Stimulated activated CD4-positive, alpha-beta T cell treated with anti-CD3 and anti-CD28 coated beads, Interleukin-15, amount 100 ng/mL, for 1 hour (primary cell): Measurements from ENCODE around the gene FOXP1.

Experiments
- DNase-seq, 2 donors: peaks; one replicate each; pipeline ENCODE4 v3.0.0-alpha.2; 2020; ENCODE audit warnings: low read depth in 1 of 2, low spot score in 1 of 2

Gene FOXP1

GRCh38 chr3:71166339-71167240 lies 416.9 kb downstream of the FOXP1 start:
- DNase-seq = no peak

- no peak for DNase-seq
Observed at GRCh38 chr3:71164881-71165280, 418.6 kb downstream of the FOXP1 start.

DNA sequence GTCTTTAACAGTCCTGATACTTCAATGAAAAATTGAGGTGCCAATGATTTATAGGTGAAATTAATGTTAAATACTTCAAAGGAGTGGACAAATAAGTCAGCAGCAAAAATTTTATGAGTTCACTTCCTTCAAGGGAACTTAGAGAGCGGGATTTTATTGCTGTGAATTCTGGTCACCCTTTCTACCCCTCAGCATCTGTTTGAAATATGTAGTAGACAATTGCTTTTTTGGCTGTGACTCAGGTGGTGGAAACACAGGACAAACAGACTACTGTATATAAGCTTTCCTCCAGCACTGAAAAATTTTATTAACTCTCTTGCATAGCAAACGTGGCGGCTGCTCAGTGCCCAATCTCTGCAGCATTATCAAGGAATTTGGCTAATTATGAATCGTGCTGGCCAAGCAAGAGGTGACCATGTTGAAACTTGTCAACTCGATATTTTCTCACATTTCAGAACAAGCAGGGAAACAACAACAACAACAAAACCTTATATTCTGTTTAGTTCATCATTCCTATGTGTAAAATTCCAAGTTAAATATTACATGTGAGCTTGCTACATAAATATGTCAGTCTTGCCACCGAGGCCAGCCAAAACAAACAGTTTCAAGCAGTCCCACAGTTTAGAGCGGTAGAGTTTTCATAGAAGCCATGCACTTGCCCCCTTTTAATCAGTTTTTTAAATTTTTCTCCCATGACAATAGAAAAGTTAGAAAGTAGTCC lies 420.2 kb downstream of the FOXP1 start:
- DNase-seq = no peak

- DNase-seq = no peak
Observed at GRCh38 chr3:71162221-71162620, 421.3 kb downstream of the FOXP1 start.

- DNase-seq = no peak
Observed at GRCh38 chr3:71160785-71161546, 422.6 kb downstream of the FOXP1 start.

- no peak for DNase-seq
Observed at GRCh38 chr3:71156062-71156665, 427.4 kb downstream of the FOXP1 start.

GRCh38 chr3:71154846-71155245 lies 428.7 kb downstream of the FOXP1 start:
- no peak for DNase-seq

- no peak for DNase-seq
Observed at GRCh38 chr3:71153713-71154112, 429.8 kb downstream of the FOXP1 start.

DNA sequence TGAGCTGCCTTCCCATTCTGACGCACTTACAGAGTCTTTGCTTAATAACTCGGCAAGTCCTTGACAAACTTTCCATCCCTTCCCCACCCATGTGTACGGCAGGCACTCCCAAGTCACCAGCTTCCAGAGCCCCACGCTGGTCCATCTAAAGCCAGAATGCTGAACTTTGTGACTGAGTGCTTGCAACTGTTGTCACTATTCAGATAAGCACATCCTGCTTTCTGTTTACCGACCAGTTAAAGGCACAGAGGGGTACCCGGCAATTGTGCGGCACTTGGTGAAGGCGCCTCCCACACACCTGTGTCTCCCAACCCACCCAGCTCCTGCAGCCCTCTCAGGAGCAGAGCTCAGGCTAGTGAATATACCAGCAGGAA lies 430.6 kb downstream of the FOXP1 start:
- DNase-seq = no peak

- no peak for DNase-seq
Observed at GRCh38 chr3:71152039-71152891, 431.3 kb downstream of the FOXP1 start.

- no peak for DNase-seq
Observed at GRCh38 chr3:71149959-71150954, 433.3 kb downstream of the FOXP1 start.

- DNase-seq = no peak
Observed at GRCh38 chr3:71148455-71149060, 435.0 kb downstream of the FOXP1 start.

- no peak for DNase-seq
Observed at GRCh38 chr3:71146673-71147072, 436.9 kb downstream of the FOXP1 start.

DNA sequence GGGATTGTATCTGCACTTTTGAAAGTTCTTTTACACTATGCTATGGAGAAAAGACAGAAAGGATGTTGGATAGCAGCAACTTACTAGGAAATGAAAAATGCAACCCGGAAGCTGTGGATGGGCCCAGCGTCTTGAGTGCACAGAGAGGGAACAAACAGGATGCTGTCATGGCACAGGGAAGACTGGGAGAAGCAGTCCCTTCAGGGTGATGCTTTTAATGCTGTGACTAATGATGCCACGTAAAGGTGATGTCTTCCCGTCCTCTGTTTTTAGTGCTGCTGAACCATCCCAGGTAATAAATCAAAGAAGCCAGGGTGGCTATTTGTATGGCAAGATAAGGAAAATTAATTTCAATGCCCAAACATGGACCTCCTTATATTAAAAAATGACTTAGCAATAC lies 437.6 kb downstream of the FOXP1 start:
- DNase-seq = no peak

DNA sequence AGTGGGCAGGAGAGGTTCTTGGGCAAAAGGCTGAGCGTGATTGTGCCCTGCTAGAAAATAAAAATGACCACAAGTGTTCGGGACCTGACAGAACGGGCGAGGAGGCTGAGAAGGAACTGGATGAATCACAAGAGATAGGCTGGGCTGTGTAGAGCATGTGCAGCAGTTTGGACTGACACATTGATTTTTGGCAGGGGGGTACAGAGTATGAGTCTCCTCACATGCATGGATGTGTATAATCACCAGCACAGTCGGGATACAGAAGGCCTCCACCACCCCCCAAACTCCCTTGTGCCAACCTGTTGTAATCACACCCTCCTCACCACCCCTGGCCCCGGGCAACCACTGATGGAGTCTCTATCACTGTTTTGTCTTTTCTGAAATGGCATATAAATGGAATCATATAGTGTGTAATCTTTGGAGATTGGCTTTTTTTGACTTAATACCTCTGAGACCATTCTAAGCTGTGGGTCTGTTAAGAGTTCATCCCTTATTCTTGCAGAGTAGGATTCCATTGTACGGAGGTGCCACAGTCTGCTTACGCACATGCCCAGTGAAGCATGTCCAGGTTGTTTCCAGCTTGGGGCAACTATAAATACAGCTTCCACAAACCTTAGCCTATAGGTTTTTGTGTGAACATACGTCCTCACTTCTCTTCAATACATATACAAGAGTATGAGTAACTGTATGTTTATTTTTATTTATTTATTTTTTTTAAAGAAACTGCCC lies 438.8 kb downstream of the FOXP1 start:
- no peak for DNase-seq

DNA sequence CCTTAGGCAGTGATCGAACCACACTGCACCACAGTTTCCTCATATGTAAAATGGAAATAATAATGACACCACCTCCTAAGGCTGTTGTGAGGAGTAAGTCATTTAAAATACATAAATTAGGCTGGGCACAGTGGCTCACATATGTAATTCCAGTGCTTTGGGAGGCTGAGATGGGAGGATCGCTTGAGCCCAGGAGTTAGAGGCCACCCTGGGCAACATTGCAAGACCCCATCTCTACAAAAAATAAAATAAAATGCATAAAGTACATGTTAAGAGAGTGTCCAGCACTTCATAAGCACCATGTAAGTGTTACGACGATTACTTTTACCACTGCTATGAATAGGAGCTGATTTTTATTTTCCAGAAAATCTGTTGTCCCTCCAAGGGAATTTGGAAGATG lies 440.0 kb downstream of the FOXP1 start:
- no peak for DNase-seq

GRCh38 chr3:71142441-71143161 lies 440.9 kb downstream of the FOXP1 start:
- DNase-seq = no peak
